DMS53 treated with DMSO at 0.1 percent for 48 hours (cell line): ENCODE measurements around the gene DMTF1.
"Not testable (repeated sequence)": the region's sequence is repeated elsewhere in the genome, so short reads cannot be mapped to it uniquely, and the experiment has no call there.

Experiments
- DNase-seq: peaks from one replicate; lab custom pipeline; 2025; ENCODE audit not compliant: unreplicated experiment; lab: John Stamatoyannopoulos, UW

The DMTF1 gene

DNA sequence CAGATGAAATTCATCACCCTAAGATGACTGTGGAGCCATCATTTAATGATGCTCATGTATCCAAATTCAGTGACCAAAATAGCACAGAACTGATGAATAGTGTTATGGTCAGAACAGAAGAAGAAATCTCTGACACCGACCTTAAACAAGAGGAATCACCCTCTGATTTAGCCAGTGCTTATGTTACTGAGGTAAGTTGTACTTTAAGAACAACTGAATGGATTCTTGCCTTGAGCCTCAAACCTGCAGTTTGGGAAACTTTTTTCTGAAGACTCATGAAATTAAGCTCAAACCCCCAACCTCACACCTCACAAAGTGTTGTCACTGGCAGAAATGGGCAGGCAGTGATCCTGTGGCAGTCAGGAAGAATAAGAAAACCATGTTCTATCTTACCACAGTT is 41.7 kb downstream of the DMTF1 start:
- DNase-seq = no peak

GRCh38 chr7:87199241-87199640 is 47.0 kb downstream of the DMTF1 start:
- no peak for DNase-seq

GRCh38 chr7:87199700-87200450 is 47.6 kb downstream of the DMTF1 start:
- no peak for DNase-seq

GRCh38 chr7:87202208-87202607 is 50.0 kb downstream of the DMTF1 start:
- DNase-seq = no peak

GRCh38 chr7:87202705-87203104 is 50.5 kb downstream of the DMTF1 start:
- no peak for DNase-seq

DNA sequence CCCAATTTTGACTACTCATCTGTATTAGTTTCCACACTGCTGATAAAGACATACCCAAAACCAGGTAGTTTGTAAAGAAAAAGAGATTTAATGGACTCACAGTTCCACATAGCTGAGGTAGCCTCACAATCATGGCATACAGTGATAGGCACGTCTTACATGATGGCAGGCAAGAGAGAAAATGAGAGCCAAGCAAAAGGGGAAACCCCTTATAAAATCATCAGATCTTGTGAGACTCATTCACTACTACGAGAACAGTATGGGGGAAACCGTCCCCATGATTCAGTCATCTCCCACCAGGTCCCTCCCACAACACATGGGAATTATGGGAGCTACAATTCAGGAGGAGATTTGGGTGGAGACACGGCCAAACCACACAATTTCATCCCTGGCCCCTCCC is 51.7 kb downstream of the DMTF1 start:
- DNase-seq = not testable (repeated sequence)

DNA sequence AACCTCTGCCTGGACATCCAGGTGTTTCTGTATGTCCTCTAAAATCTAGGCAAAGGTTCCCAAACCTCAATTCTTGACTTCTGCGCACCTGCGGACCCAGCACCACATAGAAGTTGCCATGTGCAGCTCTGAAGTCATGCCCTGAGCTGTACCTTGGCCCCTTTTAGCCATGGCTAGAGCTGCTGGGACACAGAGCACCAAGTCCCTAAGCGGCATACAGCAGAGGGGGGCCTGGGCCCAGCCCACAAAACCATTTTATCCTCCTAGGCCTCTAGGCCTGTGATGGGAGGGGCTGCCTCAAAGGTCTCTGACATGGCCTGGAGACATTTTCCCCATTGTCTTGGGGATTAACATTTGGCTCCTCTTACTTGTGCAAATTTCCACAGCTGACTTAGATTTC is 52.7 kb downstream of the DMTF1 start:
- DNase-seq = no peak

GRCh38 chr7:87205701-87206100 is 53.4 kb downstream of the DMTF1 start:
- DNase-seq = not testable (repeated sequence)

- DNase-seq = no peak
Measured at GRCh38 chr7:87206361-87206760, 54.1 kb downstream of the DMTF1 start.

DNA sequence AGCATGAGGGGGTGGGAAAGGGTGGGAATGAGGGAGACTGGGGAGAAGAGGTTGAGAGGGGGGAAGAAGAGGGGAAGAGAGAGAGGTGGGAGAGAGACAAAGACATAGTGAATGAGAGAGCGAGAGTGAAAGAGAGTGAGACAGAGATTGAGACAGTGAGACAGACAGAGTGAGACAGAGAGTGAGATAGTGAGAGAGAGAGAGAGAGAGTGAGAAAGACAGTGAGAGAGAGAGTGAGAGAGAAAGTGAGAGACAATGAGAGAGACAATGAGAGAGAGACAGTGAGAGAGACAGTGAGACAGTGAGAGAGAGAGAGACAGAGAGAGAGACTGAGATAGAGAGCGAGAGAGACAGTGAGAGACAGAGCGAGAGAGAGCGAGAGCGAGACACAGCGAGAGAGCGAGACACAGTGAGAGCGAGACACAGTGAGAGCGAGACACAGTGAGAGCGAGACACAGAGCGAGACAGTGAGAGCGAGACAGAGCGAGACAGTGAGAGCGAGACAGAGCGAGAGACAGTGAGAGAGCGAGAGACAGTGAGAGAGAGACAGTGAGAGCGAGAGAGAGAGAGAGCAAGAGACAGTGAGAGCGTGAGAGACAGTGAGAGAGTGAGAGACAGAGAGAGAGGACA is 57.2 kb downstream of the DMTF1 start:
- no peak for DNase-seq

- no peak for DNase-seq
Measured at GRCh38 chr7:87210506-87210905, 58.3 kb downstream of the DMTF1 start.

DNA sequence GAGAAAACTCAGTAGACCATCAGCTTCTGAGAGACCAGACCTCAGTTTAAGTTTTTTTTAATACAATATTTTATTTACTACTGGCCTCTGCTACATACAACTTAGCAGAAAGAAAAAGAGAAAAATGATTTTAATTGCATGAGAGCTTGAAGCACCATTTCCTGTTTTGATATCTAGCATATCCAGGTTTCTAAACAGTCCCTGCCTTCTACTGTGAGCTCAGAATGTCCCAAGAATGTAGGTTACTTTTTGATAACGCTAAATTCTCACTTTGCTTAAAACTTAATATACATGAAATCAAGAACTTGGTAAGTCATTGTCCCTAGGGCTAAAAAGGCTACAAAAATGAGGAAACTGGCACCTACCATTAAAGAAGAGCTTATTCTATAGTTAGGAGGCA is 60.2 kb downstream of the DMTF1 start:
- DNase-seq = no peak

- no peak for DNase-seq
Measured at GRCh38 chr7:87213252-87213651, 61.0 kb downstream of the DMTF1 start.

GRCh38 chr7:87213811-87214210 is 61.6 kb downstream of the DMTF1 start:
- no peak for DNase-seq

GRCh38 chr7:87215046-87215445 is 62.8 kb downstream of the DMTF1 start:
- DNase-seq = no peak

GRCh38 chr7:87216701-87217508 is 64.7 kb downstream of the DMTF1 start:
- DNase-seq = no peak

- DNase-seq = no peak
Measured at GRCh38 chr7:87217983-87218653, 65.9 kb downstream of the DMTF1 start.

- DNase-seq = no peak
Measured at GRCh38 chr7:87218796-87219544, 66.7 kb downstream of the DMTF1 start.

- DNase-seq = peak; percentile 30
Measured at GRCh38 chr7:87219545-87220025, 67.3 kb downstream of the DMTF1 start, which contains the start of gene TMEM243. Gene TMEM243, minus strand, starts transcription at chr7:87219732. Its CDS starts 229 bp downstream, at chr7:87219503.

DNA sequence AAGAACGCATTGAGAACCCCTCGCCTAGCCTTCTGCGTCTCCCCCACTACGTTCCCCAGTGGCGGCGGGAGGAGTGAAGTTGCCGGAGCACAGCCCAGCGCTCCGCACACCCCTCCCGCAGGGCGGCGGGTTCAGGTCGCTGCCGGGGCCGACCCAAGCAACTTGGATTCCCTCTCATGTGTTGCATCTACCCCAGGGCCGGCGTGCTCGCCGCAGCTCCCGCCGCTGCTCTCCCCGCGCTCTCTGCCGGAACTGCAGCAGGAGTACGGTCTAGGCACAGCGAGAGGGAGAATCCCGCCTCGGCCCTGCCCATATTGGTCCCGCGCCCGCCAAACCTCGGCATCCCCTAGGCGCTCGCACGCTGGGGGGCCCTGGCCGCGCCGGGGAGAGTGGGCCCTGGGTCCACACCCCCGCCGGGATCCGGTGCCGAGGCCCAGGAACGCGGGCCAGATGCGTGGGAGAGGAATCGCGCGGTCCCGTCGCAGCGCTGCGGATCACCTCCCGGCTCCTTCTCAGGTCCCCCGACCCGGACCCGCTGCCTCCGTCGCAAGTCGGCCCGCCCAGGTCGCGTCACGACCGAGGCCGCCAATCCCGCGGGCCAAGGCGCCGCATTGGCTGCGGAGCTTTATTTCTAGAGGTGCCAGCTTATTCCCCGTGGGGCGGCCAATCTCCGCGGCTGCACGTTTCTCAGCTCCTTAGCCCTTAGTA is 67.9 kb downstream of the DMTF1 start:
- peak; percentile 86 for DNase-seq
